Mononuclear cell (primary cell): ENCODE data around the gene COPZ2. TPM values are rescaled to one million over a fixed set of nuclear protein-coding genes. Genes with fewer than 3 reads are reported as not detected.

Experiments used
- H3K27me3 ChIP-seq: 2 replicates; pipeline ENCODE4 v1.6.0; 2011; ENCODE audit warnings: low read length, control low read depth; ENCODE audit not compliant: insufficient read depth
- H3K4me1 ChIP-seq: 2 replicates; pipeline ENCODE4 v1.5.1; 2011; ENCODE audit warnings: mild to moderate bottlenecking, low read length, control low read depth; ENCODE audit not compliant: insufficient read depth
- H3K4me3 ChIP-seq: 2 replicates; pipeline ENCODE4 v1.5.1; 2011; ENCODE audit warnings: mild to moderate bottlenecking, low read length, moderate library complexity
- H3K9me3 ChIP-seq: 2 replicates; pipeline ENCODE4 v1.5.1; 2011; ENCODE audit warnings: low read depth, mild to moderate bottlenecking, control low read depth, low read length
- total RNA-seq: library from RNA; depleted of rRNA; stranded (reverse); fragments of >200 nt; gene quantifications from one replicate; pipeline ENCODE4 v1.2.3, GENCODE V29; 2012

The COPZ2 gene
- total RNA-seq, 1 donor: 0.52 TPM

- Histone ChIP-seq H3K27me3 (no peaks in the 10 kb centered on the region), H3K4me1 (peaks cover 32% of the 10 kb centered on the region), H3K4me3 (no peak overlapping the region), H3K9me3 (no peaks in the 10 kb centered on the region)
These were observed 56.1 kb downstream of the COPZ2 start for GRCh38 chr17:47981462-47981861.

- H3K4me1 ChIP-seq: peaks cover 32% of the 10 kb centered on the region
- H3K27me3 ChIP-seq: no peaks in the 10 kb centered on the region
- no peaks in the 10 kb centered on the region for H3K9me3 ChIP-seq
- H3K4me3 ChIP-seq: no peak overlapping the region
These were observed 57.1 kb downstream of the COPZ2 start for GRCh38 chr17:47980541-47980940.

GRCh38 chr17:47978324-47978723 is 59.3 kb downstream of the COPZ2 start:
- H3K9me3 ChIP-seq: no peaks in the 10 kb centered on the region
- H3K4me1 ChIP-seq: peaks cover 28% of the 10 kb centered on the region
- H3K4me3 ChIP-seq: no peak overlapping the region
- H3K27me3 ChIP-seq: no peaks in the 10 kb centered on the region

Other genes with a start within 250 kb of the COPZ2 start
- 8.5 TPM for gene OSBPL7, start 216.0 kb downstream of the COPZ2 start, total RNA-seq
- 35.2 TPM for gene MRPL10, start 206.3 kb downstream of the COPZ2 start, total RNA-seq
- not detected for gene LRRC46, start 206.1 kb downstream of the COPZ2 start, total RNA-seq
- 11.2 TPM for gene SCRN2, start 196.5 kb downstream of the COPZ2 start, total RNA-seq
- 0.21 TPM for gene SP6, start 186.6 kb downstream of the COPZ2 start, total RNA-seq
- 2.5 TPM for gene SP2, start 141.6 kb downstream of the COPZ2 start, total RNA-seq
- 6.6 TPM for gene PNPO, start 96.2 kb downstream of the COPZ2 start, total RNA-seq
- gene PRR15L, start 79.9 kb downstream of the COPZ2 start, total RNA-seq: not detected
- gene CDK5RAP3, start 66.7 kb downstream of the COPZ2 start, total RNA-seq: 52.3 TPM
- gene NFE2L1, start 10.6 kb upstream of the COPZ2 start, total RNA-seq: 17.0 TPM
- 8.1 TPM for gene CBX1, start 63.7 kb upstream of the COPZ2 start, total RNA-seq
- gene SNX11, start 70.0 kb upstream of the COPZ2 start, total RNA-seq: 12.5 TPM